GM18508 (cell line): ENCODE results near the gene C16orf86.
A peak's percentile ranks its signal among the peaks of the same experiment; 100 is the strongest.

Experiments
- ATAC-seq: cut with Tn5 transposase; IDR thresholded peaks from one replicate; pipeline ENCODE4 v1.9.1; 2021; ENCODE audit warnings: moderate number of reproducible peaks; ENCODE audit not compliant: insufficient read depth, unreplicated experiment

C16orf86 gene

GRCh38 chr16:67653128-67653788, 13.4 kb upstream of the C16orf86 start:
- ATAC-seq, result no peak

GRCh38 chr16:67653789-67654402, 12.7 kb upstream of the C16orf86 start:
- ATAC-seq, result no peak

- no peak for ATAC-seq
Observed at GRCh38 chr16:67654403-67654911, 12.2 kb upstream of the C16orf86 start.

- no peak for ATAC-seq
Observed at GRCh38 chr16:67655363-67655762, 11.3 kb upstream of the C16orf86 start.

- ATAC-seq, result no peak
Observed at GRCh38 chr16:67656344-67657016, 10.1 kb upstream of the C16orf86 start.

- no peak for ATAC-seq
Observed at GRCh38 chr16:67657017-67657608, 9.5 kb upstream of the C16orf86 start.

DNA sequence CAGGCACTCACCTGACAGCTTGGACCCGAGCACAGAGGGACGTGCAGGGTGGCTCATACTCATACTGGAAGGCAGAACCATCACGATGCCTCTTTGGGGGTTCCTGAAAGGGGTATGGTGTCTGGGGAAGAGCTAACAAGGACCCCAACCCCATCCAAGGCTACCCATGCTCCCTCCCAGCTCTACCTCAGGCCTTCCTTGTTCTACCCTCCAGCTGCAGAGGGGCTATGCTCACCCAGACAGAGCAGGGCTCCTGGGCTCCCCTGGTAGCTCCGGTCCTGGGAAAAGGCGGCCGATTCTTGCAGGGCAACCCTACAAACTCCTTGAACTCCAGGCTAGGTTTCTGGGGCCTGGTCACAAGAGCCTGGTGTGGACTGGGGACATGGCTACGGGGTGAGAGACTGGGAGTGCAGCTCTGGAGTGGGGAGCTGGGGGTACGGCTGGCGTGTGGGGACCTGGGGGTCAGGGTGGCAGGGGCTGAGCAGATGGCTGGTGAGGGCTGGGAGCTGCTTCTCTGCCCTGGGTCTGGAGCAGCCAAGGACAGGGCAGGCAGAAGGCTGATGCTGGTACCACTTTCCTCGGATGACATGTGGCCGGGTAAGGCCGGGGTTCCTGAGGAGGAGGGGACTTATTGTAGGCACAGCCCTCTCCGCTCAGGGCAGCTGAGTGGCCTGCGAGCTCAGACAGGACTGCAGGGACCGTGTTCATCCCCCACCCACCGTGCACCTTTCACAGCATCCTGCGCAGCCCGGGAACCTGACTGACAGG, 8.7 kb upstream of the C16orf86 start:
- ATAC-seq, result no peak

GRCh38 chr16:67658849-67659674, 7.6 kb upstream of the C16orf86 start:
- no peak for ATAC-seq

GRCh38 chr16:67659675-67660563, 6.7 kb upstream of the C16orf86 start, which contains the start of gene ACD:
Gene ACD (minus strand): TSS chr16:67660260. CDS start chr16:67660220, 40 bp downstream.
- ATAC-seq, result peak; percentile 23

DNA sequence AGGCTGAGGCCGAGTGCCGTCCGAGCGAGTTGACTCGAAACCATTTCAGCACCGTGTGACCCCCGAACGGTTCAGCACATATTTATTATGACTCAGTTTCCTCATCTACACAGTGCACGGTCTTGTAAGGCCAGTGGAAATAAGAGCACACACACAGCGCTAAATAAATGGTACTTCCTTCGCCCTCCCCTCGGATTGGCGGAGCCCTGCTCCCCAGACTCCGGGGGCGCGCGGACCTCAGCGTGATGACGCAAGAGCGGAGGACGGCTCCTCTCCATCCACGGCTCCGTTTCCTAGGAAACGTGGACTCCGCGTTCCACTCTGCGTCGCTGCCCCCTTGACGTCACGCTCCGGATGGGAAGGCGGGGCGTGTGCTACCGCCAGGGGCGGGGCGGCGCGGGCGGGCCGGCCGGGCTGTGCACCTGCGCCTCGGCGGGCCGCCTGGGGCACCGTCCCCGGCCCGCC, 6.0 kb upstream of the C16orf86 start, which contains the start of gene PARD6A:
Gene PARD6A, plus strand, starts transcription at position 397 of the 465 bp plus-strand sequence. CDS start 79 bp downstream, outside the sequence.
- peak; percentile 39 for ATAC-seq

GRCh38 chr16:67661101-67661761, 5.4 kb upstream of the C16orf86 start:
- ATAC-seq, result no peak

DNA sequence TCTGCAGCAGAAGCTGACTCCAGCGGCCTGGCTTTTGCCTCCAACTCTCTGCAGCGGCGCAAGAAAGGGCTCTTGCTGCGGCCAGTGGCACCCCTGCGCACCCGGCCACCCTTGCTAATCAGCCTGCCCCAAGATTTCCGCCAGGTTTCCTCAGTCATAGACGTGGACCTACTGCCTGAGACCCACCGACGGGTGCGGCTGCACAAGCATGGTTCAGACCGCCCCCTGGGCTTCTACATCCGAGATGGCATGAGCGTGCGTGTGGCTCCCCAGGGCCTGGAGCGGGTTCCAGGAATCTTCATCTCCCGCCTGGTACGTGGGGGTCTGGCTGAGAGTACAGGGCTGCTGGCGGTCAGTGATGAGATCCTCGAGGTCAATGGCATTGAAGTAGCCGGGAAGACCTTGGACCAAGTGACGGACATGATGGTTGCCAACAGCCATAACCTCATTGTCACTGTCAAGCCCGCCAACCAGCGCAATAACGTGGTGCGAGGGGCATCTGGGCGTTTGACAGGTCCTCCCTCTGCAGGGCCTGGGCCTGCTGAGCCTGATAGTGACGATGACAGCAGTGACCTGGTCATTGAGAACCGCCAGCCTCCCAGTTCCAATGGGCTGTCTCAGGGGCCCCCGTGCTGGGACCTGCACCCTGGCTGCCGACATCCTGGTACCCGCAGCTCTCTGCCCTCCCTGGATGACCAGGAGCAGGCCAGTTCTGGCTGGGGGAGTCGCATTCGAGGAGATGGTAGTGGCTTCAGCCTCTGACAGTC, 4.5 kb upstream of the C16orf86 start:
- ATAC-seq, result no peak

DNA sequence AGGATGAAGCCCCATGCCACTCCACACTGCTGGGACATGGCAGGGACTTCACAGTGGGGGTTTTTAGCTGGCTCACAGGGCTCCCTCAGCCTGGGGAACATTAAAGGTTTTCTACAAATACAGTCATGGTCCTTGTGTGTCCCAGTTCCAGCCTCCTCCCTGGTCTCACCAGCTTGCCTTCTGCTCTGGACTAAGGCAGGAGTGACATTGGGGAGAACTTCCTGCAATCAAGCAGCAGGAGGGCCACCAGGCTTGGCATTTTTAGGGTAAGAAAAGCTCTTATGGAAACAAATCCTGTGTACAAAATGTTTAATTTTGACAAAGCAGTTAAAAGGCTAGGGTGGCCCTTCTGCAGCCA, 4.0 kb upstream of the C16orf86 start:
- no peak for ATAC-seq

DNA sequence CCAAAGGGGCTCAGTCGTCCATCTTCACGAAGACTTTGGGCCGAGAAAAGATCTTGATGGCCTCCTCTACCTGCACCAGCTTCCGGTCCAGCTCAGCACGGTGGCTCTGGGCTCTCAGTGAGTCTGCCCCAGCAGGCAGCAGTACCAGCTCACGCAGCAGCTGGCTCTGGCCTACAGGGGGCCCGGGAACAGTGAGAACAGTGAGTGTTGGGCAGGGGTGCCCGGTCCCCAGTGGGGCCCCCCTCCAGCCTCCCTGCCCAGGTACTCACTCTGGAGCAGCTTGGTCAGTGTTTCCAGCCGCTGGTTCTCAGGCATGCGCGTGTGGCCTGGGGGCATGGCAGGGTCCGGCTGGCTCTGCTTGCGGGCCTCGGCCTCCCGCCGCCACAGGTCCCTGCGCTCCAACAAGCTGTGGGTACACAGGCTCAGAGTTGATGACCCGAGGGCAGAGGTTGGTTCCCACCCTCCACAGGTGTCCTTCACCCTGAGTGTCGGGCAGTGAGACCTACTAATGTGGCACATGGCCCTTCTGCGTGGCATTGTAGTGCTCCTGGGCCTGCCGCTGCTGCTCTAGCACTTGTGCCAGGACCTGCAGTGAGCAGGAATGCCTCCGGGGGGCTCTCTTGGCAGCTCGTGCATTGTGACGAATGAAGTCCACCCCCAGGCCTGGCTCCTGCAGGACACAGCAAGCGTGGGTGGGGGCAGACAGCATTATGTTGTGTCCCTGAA, 3.3 kb upstream of the C16orf86 start:
- ATAC-seq, result no peak

- ATAC-seq, result no peak
Observed at GRCh38 chr16:67663877-67664222, 2.8 kb upstream of the C16orf86 start.

DNA sequence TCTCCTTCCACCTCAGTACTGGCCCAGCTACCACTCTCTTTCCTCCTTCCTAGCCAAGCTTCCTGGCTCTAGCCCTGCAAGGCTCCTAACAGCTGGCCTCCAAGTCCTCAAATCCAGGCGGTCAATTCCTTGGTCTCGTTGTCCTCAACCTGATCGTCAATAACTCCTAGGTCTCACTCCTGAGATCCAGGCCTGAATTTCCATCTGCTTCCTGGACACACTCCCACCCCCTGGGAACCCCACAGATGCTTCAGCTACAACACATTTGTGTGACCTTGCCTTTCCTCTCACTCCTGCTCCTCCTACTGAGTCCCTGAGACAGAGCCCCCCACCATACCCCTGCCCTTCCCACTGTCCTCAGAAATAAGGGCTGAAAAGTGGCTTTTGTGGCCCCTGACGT, 2.4 kb upstream of the C16orf86 start:
- ATAC-seq, result no peak
